HG03457 (cell line): ENCODE results near the gene COPZ1.

Source experiments
- ATAC-seq: cut with Tn5 transposase; IDR thresholded peaks from one replicate; pipeline ENCODE4 v1.9.1; 2021; ENCODE audit warnings: moderate number of reproducible peaks; ENCODE audit not compliant: unreplicated experiment

Gene COPZ1

DNA sequence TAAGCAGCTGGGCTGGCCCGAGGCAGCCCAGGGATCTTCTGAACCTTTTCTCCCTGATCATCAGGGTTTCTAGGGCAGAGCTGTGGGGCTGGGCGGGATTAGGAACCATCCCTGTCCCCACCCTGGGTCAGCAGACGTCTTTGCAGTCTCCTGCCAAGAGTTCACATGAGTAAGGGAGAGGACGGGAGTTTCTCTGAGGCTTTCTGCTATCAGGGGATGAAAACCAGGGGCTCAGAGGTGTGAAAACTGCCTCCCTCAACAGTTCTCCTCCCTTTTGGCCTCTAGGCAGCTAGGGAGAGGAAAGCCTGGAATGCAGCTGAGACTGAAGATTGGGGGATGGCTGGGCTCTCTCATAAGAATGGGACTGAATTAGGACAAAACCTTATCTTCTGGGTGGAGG is 51.7 kb downstream of the COPZ1 start:
- no peak for ATAC-seq

DNA sequence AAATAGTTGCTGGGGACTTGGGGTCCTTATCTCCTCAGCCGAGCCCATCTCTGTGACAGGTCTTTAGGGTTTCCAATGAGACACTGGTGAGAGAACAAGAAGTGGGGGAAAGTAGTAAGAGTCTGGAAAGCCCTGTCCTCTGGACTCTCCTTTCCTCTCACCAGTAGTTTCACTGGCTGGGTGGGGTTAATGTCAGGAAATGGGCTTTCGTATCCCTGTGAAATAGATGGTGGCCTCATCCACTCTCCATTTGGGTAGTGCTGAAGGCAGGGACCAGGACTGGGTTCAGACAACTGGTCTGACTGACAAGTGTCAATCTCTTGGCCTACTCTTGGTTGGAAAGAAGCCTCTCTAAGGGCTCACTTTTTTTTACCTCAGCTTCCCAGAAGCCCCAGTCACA is 52.1 kb downstream of the COPZ1 start:
- no peak for ATAC-seq

DNA sequence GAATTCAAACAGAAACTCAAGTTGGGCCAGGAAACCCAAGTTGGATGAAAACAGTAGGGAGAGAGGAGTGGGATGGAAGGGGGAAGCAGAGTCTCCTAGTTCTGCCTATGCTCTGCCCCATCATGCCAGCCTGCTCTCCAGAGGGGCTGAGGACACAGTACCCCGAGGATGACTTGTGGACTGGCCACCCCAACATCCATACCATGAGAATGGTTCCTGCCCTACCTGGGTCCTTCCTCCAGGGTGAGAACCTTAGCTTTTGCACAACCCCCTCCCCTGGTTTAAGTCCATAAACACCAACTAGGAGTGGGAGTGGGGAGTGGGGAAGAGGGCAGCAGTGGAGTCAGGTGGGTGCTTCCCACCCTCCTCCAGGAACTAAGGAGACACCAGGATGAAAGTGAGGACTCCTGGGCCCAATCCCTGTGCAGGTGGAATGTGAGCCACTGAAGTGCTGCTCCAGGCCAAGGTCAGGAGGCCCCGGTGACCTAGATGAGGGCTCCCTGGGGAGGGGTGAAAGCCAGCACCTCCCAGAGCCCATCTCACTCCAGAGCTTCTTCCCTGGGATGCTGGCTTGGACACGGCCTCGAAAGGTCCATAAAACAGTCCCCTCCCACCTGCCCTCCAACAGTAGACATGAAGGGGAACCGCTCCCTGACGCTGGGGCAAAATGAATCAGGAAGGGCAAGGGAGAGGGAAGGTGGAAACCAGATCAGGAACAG is 53.0 kb downstream of the COPZ1 start:
- no peak for ATAC-seq

DNA sequence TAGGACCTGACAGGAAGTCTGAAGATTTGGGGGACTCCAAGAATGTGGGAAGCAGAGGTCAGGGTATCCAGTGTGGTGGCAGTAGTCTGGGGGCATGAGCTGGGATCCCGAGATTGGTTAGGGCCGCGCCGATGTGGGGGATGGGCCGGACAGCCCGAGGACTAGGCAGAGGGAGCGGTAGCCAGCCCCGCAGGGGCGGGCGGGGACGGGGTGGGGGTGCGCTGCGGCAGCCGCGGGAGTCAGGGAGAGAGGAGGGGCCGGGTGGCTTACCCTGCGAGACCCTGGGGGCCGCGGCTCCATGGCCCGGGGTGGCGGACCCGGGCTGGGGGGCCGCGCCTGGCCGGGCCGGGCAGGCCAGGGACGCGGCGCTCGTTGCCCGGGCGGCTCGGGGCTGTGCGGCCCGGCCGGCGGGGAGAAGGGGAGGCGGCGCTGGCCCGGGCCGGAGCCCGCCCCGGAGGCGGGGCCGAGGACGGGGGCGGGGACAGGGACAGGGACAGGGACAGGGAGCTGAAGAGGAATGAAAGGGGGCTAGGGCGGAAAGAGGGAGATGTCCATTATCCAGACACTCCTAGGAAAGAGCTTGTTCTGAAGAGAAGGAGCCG is 54.0 kb downstream of the COPZ1 start:
- ATAC-seq: no peak

DNA sequence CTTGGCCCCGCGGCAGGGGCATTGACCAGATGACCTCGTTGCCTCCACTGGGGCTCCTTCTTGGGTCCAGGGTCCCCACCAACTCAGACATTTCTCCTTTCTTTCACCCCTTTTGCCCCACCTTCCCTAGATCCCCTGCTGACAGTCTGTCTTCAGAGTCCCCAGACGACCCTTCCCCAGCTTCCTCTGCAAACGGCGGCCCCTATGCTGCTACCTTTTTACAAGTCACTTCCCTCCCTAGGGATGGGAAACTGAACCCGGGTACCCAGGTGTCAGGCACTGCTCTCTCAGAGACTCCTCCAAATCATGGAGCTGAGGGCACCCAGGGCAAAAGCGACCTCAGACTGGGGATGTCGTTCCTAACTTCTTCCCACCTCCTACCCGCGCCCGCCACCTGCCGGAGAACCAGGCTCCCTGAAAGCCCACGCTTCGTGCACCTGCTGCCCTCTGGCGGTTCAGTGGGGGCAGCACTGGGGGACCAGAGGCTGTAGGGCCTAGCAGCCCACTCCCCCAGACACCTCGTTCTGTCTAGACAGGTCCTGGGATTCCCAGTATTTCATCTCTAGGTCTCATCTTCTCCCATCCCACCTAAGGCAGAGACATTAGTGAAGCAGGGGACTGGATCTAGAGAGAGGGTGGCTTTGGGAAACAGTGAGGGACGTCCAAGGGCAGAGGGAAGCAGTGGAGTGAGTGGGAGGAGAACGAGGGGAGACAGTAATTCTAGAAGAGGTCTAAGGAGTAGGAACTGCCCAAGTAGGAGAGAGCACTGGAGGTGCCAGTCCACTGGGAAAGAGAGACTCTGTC is 54.7 kb downstream of the COPZ1 start:
- no peak for ATAC-seq

DNA sequence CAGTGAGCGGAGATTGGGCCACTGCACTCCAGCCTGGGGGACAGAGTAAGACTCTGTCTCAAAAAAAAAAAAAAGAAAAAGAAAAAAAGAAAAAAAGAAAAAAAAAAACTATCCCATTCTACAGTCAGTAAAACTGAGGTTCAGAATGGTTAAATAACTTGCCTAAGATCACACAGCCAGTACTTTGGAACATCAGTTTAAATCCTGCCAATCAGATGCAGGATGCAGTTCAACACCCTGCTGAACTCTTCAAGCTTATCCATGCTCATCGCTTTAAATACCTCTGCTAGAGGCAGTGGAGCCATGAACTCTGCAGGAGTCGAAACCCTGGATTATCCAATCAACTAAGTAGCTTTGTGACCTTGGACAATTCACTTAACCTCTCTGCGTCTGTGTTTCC is 56.2 kb downstream of the COPZ1 start:
- ATAC-seq: no peak

DNA sequence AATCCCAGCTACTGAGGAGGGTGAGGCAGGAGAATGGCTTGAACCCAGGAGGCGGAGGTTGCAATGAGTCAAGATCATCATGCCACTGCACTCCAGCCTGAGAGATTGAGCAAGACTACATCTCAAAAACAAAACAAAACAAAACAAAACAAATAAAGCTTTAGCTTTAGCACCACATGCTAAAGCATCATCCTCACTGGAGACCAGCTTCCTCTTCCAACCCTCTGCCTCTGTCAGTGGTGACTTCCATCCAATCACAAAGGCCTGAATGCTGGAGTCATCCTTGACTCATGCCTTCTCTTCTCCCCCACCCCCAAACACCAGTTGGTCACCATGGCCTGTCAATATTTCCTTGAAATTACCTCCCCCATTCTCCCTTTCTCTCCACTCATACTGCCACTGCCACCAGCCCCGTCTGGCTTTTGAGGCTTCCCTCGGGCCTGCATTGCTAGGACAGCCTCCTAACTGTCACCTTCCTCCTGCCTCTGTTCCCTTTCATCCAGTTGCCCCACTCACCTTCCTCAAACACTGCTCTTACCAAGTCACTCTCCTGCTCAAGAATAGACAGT is 58.2 kb downstream of the COPZ1 start:
- ATAC-seq: no peak

DNA sequence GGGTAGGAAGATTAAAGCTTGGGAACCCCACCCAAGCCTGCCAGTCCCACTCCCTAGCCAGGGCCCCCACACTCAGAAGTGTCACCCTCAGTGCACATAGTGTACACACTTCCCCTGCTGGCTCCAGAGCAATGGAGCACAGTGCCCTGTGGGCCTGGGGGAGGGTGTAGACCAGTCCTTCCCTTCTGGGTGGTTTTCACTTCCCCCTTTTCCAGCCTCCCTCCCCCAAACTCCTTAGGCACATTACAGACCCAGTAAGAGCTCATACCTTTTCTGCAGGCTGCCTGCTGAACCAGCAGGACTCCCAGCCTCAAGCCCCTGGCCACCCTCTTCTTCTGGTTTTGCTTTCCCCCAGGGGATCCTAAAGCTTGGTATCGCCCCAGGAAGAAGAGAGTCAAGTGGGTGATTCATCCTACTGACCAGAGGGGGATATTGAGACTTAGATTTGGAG is 59.7 kb downstream of the COPZ1 start, which contains the start of gene ZNF385A:
Gene ZNF385A (minus strand): TSS at position 143 of the 451 bp plus-strand sequence. CDS start 219 bp downstream, outside the sequence.
- ATAC-seq: no peak

DNA sequence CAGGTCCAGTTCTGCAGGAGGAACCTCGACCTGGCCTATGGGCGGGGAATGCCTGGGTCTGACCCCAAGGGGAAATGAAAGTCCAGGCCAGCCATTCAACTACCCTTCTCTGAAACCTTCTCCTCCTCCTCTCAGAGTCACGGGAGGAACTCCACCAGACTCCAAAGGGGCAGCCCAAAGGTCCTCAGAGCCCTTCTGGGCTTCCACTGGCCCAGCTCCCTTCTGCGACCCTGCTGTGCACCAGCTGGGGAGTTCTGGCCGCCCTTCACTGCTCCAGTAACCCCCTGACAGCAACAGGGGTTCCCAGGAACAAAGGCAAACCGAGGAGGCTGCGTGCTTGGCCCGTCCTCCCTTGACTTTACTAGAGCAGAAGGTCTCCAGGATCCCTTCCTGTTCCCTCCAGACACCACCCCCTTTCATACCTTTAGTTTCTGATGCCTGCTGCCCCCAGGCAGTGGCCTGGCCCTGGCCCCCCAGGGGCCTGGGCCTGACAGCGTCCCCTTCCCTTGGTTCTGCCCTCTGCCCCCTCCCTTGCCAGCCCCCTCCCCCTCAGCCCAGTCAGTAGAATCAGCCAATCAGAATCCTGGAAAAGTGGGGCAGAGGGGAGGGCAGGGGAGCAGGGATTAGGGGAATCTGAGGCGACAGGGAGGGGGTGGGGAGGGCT is 60.5 kb downstream of the COPZ1 start:
- no peak for ATAC-seq

DNA sequence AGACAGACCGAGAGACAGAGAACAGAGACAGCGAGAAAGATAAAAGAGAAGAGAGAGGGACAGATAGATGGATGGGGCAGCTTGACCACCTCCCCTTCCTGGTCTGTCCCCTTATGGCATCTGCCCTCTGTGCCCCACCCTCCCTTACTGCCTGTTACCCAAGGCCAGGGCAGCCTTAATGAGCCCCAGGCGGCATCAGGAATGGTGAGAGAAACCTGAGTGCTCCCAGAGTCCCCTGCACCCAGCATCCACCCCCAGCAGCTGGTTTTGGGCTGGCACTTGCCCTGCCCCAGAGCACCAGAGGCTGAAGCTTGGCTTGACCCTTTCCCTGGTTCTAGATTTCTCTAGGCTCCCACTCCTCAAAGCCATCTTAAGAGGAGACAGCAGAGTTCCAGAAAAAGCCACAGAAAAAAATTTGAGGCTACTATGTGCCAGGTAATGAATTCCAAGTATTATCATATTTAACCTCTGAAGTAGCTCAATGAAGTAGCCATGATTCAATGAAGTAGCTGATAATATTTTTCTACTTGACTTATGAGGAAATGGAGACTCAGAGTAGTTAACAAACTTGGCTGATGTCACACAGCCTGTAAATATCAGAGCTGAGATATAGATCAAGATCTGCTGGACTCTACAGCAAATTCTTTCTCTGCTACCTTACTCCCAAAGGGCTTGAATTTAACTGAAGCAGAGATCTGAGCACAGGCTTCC is 61.6 kb downstream of the COPZ1 start:
- no peak for ATAC-seq

DNA sequence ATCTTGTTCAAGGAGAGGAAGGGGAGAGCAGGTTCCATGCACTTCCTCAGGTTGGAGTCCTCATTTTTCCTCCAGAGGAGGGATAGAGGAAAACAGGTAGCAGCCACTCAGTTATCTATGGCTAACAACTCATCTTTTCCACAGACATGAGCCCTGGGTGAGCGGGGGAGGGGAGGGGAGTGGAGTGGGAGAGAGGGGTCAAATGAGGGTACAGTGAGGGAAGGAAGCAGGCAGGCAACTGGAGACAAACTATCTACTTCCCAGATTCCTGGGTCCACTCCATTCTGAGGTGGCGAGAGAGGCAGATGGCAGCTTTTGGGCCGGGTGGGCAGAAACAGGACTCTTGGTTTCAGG is 62.2 kb downstream of the COPZ1 start:
- no peak for ATAC-seq

DNA sequence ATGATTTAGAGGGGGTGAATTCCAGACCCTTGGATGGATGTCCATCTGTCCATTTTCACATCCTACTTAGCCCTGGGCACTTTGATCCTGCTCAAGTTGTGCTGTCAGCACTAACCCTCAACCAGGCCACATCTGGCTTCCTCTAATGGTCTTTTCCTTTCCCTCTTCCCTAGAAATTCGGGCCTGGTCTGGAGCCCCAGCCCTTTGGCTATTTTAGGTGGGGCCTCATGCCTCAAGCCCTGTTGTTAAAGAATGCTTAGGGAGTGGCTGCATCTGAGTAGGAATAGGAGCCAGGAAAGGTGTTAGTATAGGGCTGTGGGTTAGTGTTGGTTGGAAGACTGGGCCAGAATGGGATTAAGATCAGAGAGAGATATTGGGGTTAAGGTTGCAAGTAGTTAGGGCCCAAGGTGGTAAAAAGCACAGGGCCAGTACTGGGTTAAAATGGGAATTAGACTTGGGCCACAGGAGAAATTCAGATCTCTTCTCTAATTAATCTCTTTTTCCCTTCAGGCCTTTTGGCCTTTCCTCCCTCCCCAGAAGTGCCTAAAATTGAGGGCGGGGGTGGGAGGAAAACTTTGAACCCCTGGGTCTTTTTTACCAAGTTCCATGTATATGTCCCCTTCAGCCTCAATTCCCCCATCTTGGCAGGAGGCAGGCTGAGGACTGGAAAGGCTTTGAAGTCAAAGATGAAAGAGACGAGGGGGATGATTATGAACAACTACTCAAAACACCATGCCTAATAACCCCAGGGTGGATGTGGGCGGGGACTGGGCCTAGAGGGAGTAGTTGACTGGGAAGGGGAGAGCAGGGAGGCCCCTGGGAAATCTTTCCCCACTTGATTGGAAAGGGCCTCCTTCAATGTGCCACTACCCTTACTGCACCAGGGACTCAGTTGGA is 63.6 kb downstream of the COPZ1 start:
- no peak for ATAC-seq

DNA sequence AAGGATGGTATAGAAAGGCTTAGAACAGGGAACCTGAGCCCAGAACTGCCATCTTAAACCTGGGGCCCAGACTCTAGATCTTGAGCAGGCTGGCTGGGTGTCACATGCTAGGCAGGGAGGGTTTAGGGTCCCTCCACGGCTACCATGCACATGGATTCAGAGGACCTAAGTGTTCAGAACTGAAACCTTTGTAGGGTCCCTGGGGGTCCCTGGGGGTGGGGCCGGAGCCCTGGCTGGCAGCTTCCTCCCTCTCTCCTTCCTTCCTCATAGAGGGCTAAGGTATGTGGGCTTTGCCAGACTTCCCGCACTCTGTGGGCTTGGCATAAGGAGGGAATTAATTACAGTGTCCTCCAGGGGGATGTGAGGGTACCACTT is 64.2 kb downstream of the COPZ1 start:
- no peak for ATAC-seq

DNA sequence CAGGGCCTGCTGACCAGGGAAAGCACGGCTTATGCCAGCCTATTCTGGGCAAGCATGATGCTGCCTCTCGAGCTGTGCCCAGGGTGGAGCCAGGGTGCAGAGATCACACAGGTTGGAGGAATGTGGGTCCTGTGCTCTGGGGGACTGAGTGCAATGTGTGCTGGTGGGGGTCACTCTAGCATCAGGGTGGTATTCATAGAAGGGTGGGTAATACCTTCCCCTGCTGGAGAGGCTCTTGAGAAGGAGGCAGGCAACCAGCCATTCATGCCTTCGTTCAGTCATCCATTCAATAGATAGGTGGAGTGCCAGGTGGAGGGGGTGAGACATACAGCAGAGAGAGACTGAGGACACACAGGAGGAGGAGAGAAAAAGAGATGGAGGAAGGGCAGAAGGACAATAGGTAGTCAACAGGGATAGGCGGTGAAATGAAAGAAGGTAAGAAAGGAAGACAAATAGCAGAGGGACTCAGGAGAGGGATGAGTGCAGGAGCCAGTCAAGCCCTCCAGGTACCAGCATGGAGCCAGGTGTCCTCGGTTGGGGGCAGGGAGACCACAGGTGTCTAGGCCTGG is 64.8 kb downstream of the COPZ1 start:
- ATAC-seq: no peak

DNA sequence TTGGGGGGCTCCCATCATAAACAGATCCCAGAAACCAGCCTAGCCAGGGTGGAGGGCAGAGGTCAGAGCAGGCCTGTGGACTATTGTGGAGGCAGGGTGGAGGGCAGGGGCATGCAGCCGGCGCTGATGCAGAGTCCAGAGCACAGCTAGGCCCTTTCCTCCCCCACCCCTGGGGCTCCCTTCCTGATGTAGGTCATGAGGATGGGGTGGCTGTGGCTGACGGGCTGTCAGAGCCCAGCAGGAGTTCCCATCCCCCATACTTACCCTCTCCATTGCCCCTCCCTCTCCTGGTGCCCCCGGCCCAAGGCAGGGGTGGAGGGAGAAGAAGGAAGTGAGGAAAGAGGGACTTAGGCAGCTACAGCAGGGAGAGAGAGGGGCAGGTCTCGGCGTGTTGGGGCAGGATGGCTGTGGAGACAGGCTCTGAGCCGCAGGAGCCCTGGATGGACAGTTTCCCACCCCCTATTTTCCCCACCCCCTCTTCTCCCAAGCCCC is 65.3 kb downstream of the COPZ1 start:
- ATAC-seq: no peak

DNA sequence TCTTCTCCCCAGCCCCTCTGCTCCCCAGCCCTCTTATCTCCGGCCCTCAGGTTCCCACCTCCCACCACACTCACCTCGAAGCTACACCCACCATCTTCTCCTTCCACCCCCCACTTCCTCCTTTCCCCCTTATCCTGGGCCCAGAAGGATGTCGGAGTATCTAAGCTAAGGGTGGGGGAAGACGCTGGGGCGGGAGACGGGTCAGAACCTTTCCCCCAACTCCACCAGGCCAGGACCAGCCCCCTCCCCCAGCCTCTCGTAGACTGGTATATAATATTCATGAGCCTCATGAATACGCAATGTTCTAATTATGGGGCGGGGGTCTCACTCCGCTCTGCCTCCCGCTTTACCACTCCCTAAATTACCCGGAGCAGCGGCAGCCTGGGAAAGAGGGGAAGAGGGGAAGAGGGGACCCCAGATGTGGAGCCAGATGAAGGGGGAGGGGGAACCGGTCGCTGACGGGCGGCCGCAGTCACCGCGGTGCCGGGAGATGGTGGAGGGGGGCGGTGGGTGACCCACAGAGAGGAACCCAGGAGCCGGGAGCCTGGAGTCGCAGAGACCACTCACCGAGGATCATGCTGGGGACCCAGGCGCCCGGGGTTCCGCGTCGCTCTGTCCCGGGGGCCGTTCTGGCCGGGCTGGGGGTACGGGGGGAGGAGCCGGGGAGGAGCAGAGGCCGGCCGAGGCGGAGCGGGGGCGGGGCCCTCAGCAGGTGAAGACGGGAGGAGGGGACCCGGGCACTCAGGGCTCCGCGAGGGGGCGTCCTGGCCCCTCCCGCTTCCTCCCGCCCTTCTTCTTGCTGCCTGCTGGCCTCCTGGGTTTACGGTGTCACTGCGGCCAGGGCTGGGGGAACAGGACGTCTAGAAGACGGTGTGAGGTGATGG is 66.0 kb downstream of the COPZ1 start:
- peak; percentile 71 for ATAC-seq

DNA sequence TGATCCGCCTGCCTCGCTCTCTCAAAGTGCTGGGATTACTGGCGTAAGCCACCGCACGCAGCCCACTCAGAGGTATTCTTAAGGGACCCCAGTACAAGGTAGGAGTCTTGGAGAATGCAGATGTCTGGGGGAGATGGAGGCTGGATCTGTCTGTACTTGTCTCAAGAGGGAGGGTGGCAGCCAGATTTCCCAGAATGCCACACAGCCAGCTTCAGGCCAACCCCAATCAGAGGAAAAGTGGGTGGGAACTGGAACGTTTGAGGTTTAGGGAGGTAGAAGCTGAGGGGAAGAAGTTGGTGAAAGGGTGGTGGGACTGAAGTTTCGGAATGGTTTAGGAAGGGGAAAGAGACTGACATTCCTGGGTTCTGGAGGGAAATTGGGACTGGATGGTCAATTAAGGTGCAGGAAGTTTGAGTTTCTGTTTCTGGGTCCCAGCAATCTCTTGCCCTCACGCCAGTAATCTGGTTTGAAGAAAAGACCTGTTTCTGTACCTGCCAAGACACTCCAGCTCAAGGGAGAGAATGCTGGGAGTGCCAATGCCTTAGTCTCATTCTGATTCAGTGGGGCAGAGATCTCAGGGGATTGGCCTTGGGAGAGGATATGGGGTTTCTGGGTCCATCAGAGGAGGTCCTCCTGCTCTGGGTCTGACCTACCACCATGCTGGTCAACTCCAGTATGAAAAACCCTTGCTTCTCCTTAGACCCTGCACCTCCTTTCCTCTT is 67.7 kb downstream of the COPZ1 start:
- ATAC-seq: no peak
